SJSA1 (cell line): Measurements from ENCODE around the gene CYP4F2. TPM values are rescaled to one million over a fixed set of nuclear protein-coding genes. Genes with fewer than 3 reads are reported as not detected.
"Not testable (repeated sequence)": the region's sequence is repeated elsewhere in the genome, so short reads cannot be mapped to it uniquely, and the experiment has no call there.

Experiments used
- DNase-seq, 2 experiments: peaks; one replicate each; pipeline ENCODE4 v3.0.0-alpha.2; 2015 to 2020; ENCODE audit warnings: low spot score in 2 of 2, low read depth in 1 of 2
- H3K27ac ChIP-seq: fragments of 250-450 bp; sonication (Bioruptor Pico); 2 replicates; pipeline ENCODE4 v1.5.1; 2020; ENCODE audit warnings: mild to moderate bottlenecking, moderate library complexity
- H3K27me3 ChIP-seq: fragments of 250-450 bp; sonication (Bioruptor Pico); replicated peaks from 2 replicates; pipeline ENCODE4 v1.5.1; 2020; ENCODE audit warnings: mild to moderate bottlenecking, moderate library complexity
- H3K36me3 ChIP-seq: fragments of 250-450 bp; sonication (Bioruptor Pico); 2 replicates; pipeline ENCODE4 v1.5.1; 2020; ENCODE audit warnings: mild to moderate bottlenecking
- H3K4me1 ChIP-seq: fragments of 250-450 bp; sonication (Bioruptor Pico); replicated peaks from 2 replicates; pipeline ENCODE4 v1.6.1; 2021; ENCODE audit warnings: mild to moderate bottlenecking
- H3K4me3 ChIP-seq: fragments of 250-450 bp; sonication (Bioruptor Pico); 2 replicates; pipeline ENCODE4 v1.5.1; 2020; ENCODE audit warnings: mild to moderate bottlenecking
- H3K9me3 ChIP-seq: fragments of 250-450 bp; sonication (Bioruptor Pico); replicated peaks from 2 replicates; pipeline ENCODE4 v1.5.1; 2020; ENCODE audit warnings: mild to moderate bottlenecking
- total RNA-seq: library from RNA; depleted of rRNA; stranded (reverse); fragments of >200 nt; shearing (Covaris generic); gene quantifications from 2 replicates; pipeline ENCODE4 v1.2.3, GENCODE V29; 2014; rRNA removed

CYP4F2 gene
- total RNA-seq: not detected in 2 replicates

GRCh38 chr19:15897738-15898276, at the start of gene CYP4F2:
Gene CYP4F2, minus strand, starts transcription at chr19:15898074. Its CDS starts 463 bp downstream, at chr19:15897611.
- no peak for DNase-seq
- no peaks in the 10 kb centered on the region for H3K36me3 ChIP-seq
- peaks cover 9% of the 10 kb centered on the region for H3K27me3 ChIP-seq

GRCh38 chr19:15945301-15945700, 47.4 kb upstream of the CYP4F2 start:
- peaks cover 4% of the 10 kb centered on the region; the same call in 1 of the 2 replicates for H3K9me3 ChIP-seq
- H3K27ac ChIP-seq: no peak overlapping the region
- no peaks in the 10 kb centered on the region for H3K36me3 ChIP-seq
- DNase-seq: no peak
- H3K4me1 ChIP-seq: no peaks in the 10 kb centered on the region
- H3K4me3 ChIP-seq: no peak overlapping the region
- peaks cover 5% of the 10 kb centered on the region; the same call in 1 of the 2 replicates for H3K27me3 ChIP-seq

More at GRCh38 chr19:15897738-15898276, at the start of gene CYP4F2:
- Histone ChIP-seq H3K4me3 (no peak within 1 kb of the TSS), H3K27ac (no peak within 1 kb of the TSS), H3K4me1 (no peaks in the 10 kb centered on the region), H3K9me3 (no peaks in the 10 kb centered on the region)

GRCh38 chr19:15944401-15944800, 46.5 kb upstream of the CYP4F2 start:
- no peaks in the 10 kb centered on the region for H3K36me3 ChIP-seq
- H3K27ac ChIP-seq: no peak overlapping the region
- no peaks in the 10 kb centered on the region for H3K4me1 ChIP-seq
- no peak for DNase-seq
- no peak overlapping the region for H3K4me3 ChIP-seq
- peaks cover 5% of the 10 kb centered on the region; the same call in 1 of the 2 replicates for H3K27me3 ChIP-seq
- H3K9me3 ChIP-seq: peaks cover 4% of the 10 kb centered on the region; the same call in 1 of the 2 replicates

- Histone ChIP-seq H3K9me3 (no peaks in the 10 kb centered on the region), H3K27ac (no peak overlapping the region), H3K4me3 (no peak overlapping the region), H3K36me3 (no peaks in the 10 kb centered on the region), H3K4me1 (no peaks in the 10 kb centered on the region), H3K27me3 (no peaks in the 10 kb centered on the region)
- no peak for DNase-seq
These were observed 39.9 kb upstream of the CYP4F2 start for GRCh38 chr19:15937771-15938170.

- H3K9me3 ChIP-seq: no peaks in the 10 kb centered on the region
- H3K27me3 ChIP-seq: no peaks in the 10 kb centered on the region
- H3K4me1 ChIP-seq: no peaks in the 10 kb centered on the region
- no peaks in the 10 kb centered on the region for H3K36me3 ChIP-seq
- H3K27ac ChIP-seq: no peak overlapping the region
- no peak overlapping the region for H3K4me3 ChIP-seq
- DNase-seq: no peak
These were observed 39.1 kb upstream of the CYP4F2 start for GRCh38 chr19:15936950-15937349.

- no peak overlapping the region for H3K4me3 ChIP-seq
- H3K27ac ChIP-seq: no peak overlapping the region
- no peaks in the 10 kb centered on the region for H3K9me3 ChIP-seq
- no peaks in the 10 kb centered on the region for H3K27me3 ChIP-seq
- H3K4me1 ChIP-seq: no peaks in the 10 kb centered on the region
- DNase-seq: no peak
- no peaks in the 10 kb centered on the region for H3K36me3 ChIP-seq
These were observed 38.3 kb upstream of the CYP4F2 start for GRCh38 chr19:15936173-15936572.

- Histone ChIP-seq H3K36me3 (no peaks in the 10 kb centered on the region), H3K4me1 (no peaks in the 10 kb centered on the region), H3K27me3 (no peaks in the 10 kb centered on the region), H3K9me3 (no peaks in the 10 kb centered on the region), H3K4me3 (no peak overlapping the region), H3K27ac (no peak overlapping the region)
- DNase-seq: no peak
These were observed 37.4 kb upstream of the CYP4F2 start for GRCh38 chr19:15935167-15935702.

- DNase-seq: no peak
- no peak within 1 kb of the TSS for H3K4me3 ChIP-seq
- H3K27ac ChIP-seq: no peak within 1 kb of the TSS
- no peaks in the 10 kb centered on the region for H3K27me3 ChIP-seq
- no peaks in the 10 kb centered on the region for H3K36me3 ChIP-seq
- no peaks in the 10 kb centered on the region for H3K9me3 ChIP-seq
- H3K4me1 ChIP-seq: no peaks in the 10 kb centered on the region
These were observed 36.6 kb upstream of the CYP4F2 start, which contains the start of gene CYP4F11 for GRCh38 chr19:15934332-15935078. Gene CYP4F11, minus strand, starts transcription at chr19:15934529. Its CDS starts 121 bp downstream, at chr19:15934408.

- not testable (repeated sequence) for H3K27ac ChIP-seq, H3K4me1 ChIP-seq, H3K36me3 ChIP-seq, DNase-seq, H3K9me3 ChIP-seq, H3K27me3 ChIP-seq, H3K4me3 ChIP-seq
These were observed 36.0 kb upstream of the CYP4F2 start for GRCh38 chr19:15933761-15934331.

- DNase-seq: no peak
These were observed 30.4 kb upstream of the CYP4F2 start for GRCh38 chr19:15928321-15928720.

GRCh38 chr19:15926484-15926883, 28.6 kb upstream of the CYP4F2 start:
- H3K27me3 ChIP-seq: no peaks in the 10 kb centered on the region
- H3K27ac ChIP-seq: no peak overlapping the region
- H3K9me3 ChIP-seq: no peaks in the 10 kb centered on the region
- DNase-seq: no peak
- no peaks in the 10 kb centered on the region for H3K4me1 ChIP-seq
- H3K36me3 ChIP-seq: no peaks in the 10 kb centered on the region
- H3K4me3 ChIP-seq: no peak overlapping the region

More at GRCh38 chr19:15928321-15928720, 30.4 kb upstream of the CYP4F2 start:
- Histone ChIP-seq H3K27me3 (no peaks in the 10 kb centered on the region), H3K4me1 (no peaks in the 10 kb centered on the region), H3K9me3 (no peaks in the 10 kb centered on the region), H3K36me3 (no peaks in the 10 kb centered on the region), H3K27ac (no peak overlapping the region), H3K4me3 (no peak overlapping the region)

- Histone ChIP-seq H3K4me3 (no peak overlapping the region), H3K36me3 (no peaks in the 10 kb centered on the region), H3K4me1 (no peaks in the 10 kb centered on the region), H3K9me3 (no peaks in the 10 kb centered on the region), H3K27me3 (no peaks in the 10 kb centered on the region), H3K27ac (no peak overlapping the region)
- no peak for DNase-seq
These were observed 25.8 kb upstream of the CYP4F2 start for GRCh38 chr19:15923702-15924101.

- Histone ChIP-seq H3K4me3 (no peak overlapping the region), H3K36me3 (no peaks in the 10 kb centered on the region), H3K9me3 (no peaks in the 10 kb centered on the region), H3K27me3 (no peaks in the 10 kb centered on the region), H3K27ac (no peak overlapping the region), H3K4me1 (no peaks in the 10 kb centered on the region)
- DNase-seq: no peak
These were observed 24.1 kb upstream of the CYP4F2 start for GRCh38 chr19:15922021-15922420.

- Histone ChIP-seq H3K27me3 (no peaks in the 10 kb centered on the region), H3K36me3 (no peaks in the 10 kb centered on the region), H3K27ac (no peak overlapping the region), H3K9me3 (no peaks in the 10 kb centered on the region), H3K4me3 (no peak overlapping the region), H3K4me1 (no peaks in the 10 kb centered on the region)
- DNase-seq: no peak
These were observed 21.4 kb upstream of the CYP4F2 start for GRCh38 chr19:15919243-15919642.
